HFFc6 (cell line): Measurements from ENCODE around the gene DUSP22. TPM values are rescaled to one million over a fixed set of nuclear protein-coding genes. Genes with fewer than 3 reads are reported as not detected.

Experiments
- DNase-seq: peaks from one replicate; pipeline ENCODE4 v3.0.0-alpha.2; 2018
- H3K27ac Mint-ChIP-seq: 2 replicates; pipeline ENCODE4 v1.8.0; 2020; ENCODE audit warnings: mild to moderate bottlenecking, mixed read lengths
- H3K27me3 Mint-ChIP-seq: 2 replicates; pipeline ENCODE4 v1.8.0; 2021; ENCODE audit warnings: mild to moderate bottlenecking, moderate library complexity, mixed read lengths; ENCODE audit not compliant: insufficient read depth
- H3K36me3 Mint-ChIP-seq: 2 replicates; pipeline ENCODE4 v1.8.0; 2021; ENCODE audit warnings: low read depth, mixed read lengths
- H3K4me1 Mint-ChIP-seq: 2 replicates; pipeline ENCODE4 v1.8.0; 2020; ENCODE audit warnings: low read depth, mixed read lengths
- H3K4me3 Mint-ChIP-seq: 2 replicates; pipeline ENCODE4 v1.8.0; 2020; ENCODE audit warnings: mild to moderate bottlenecking, moderate library complexity, mixed read lengths
- H3K9me3 Mint-ChIP-seq: 2 replicates; pipeline ENCODE4 v1.8.0; 2020; ENCODE audit warnings: mild to moderate bottlenecking, mixed read lengths
- CTCF ChIP-seq: fragments of 200-600 bp; sonication (generic); IDR thresholded peaks from 2 replicates; pipeline ENCODE4 v1.5.0; 2021; ENCODE audit warnings: antibody characterized with exemption, mild to moderate bottlenecking
- total RNA-seq, 6 experiments: library from RNA; stranded (reverse); fragmentation: NEBNext Ultra II Directional; extraction: Animal tissue kit (Norgen Biotek cat#: 25700); gene quantifications; 2 replicates in 1 of 6; 3 replicates in 5 of 6; pipeline ENCODE4 v1.2.3, GENCODE V29; 2021

DUSP22 gene
- total RNA-seq, 6 experiments from 2014 or later, result 6.8 to 11.9 (median 9.2) TPM

- H3K4me3 Mint-ChIP-seq, result no peak overlapping the region
- peaks cover 27% of the 10 kb centered on the region for H3K9me3 Mint-ChIP-seq
Measured at GRCh38 chr6:360764-361373, 68.6 kb downstream of the DUSP22 start.

GRCh38 chr6:361411-362132 is 69.3 kb downstream of the DUSP22 start:
- no peak for TF ChIP-seq CTCF
- Mint-ChIP-seq H3K27me3 (peaks cover 3% of the 10 kb centered on the region), H3K4me3 (no peak overlapping the region), H3K9me3 (peaks cover 27% of the 10 kb centered on the region), H3K36me3 (peaks cover 7% of the 10 kb centered on the region; the same call in 1 of the 2 replicates), H3K27ac (no peak overlapping the region), H3K4me1 (no peaks in the 10 kb centered on the region)
- no peak for DNase-seq

More at GRCh38 chr6:360764-361373, 68.6 kb downstream of the DUSP22 start:
- Mint-ChIP-seq H3K4me1 (no peaks in the 10 kb centered on the region), H3K27me3 (peaks cover 3% of the 10 kb centered on the region), H3K36me3 (peaks cover 7% of the 10 kb centered on the region; the same call in 1 of the 2 replicates), H3K27ac (no peak overlapping the region)
- DNase-seq, result no peak
- no peak for TF ChIP-seq CTCF

GRCh38 chr6:362231-362923 is 70.1 kb downstream of the DUSP22 start:
- H3K36me3 Mint-ChIP-seq, result peaks cover 7% of the 10 kb centered on the region; the same call in 1 of the 2 replicates
- peaks cover 27% of the 10 kb centered on the region for H3K9me3 Mint-ChIP-seq
- H3K27me3 Mint-ChIP-seq, result peaks cover 3% of the 10 kb centered on the region
- no peak overlapping the region for H3K27ac Mint-ChIP-seq
- H3K4me1 Mint-ChIP-seq, result no peaks in the 10 kb centered on the region
- H3K4me3 Mint-ChIP-seq, result no peak overlapping the region
- TF ChIP-seq CTCF, result no peak
- DNase-seq, result no peak

GRCh38 chr6:362924-363249 is 70.6 kb downstream of the DUSP22 start:
- H3K9me3 Mint-ChIP-seq, result peaks cover 27% of the 10 kb centered on the region

GRCh38 chr6:363291-363690 is 71.0 kb downstream of the DUSP22 start:
- no peak overlapping the region for H3K4me3 Mint-ChIP-seq
- peaks cover 7% of the 10 kb centered on the region; the same call in 1 of the 2 replicates for H3K36me3 Mint-ChIP-seq
- no peak overlapping the region for H3K27ac Mint-ChIP-seq
- no peak for TF ChIP-seq CTCF
- H3K9me3 Mint-ChIP-seq, result peaks cover 24% of the 10 kb centered on the region
- no peaks in the 10 kb centered on the region for H3K4me1 Mint-ChIP-seq
- no peak for DNase-seq
- peaks cover 2% of the 10 kb centered on the region for H3K27me3 Mint-ChIP-seq

More at GRCh38 chr6:362924-363249, 70.6 kb downstream of the DUSP22 start:
- no peak for TF ChIP-seq CTCF
- Mint-ChIP-seq H3K27ac (no peak overlapping the region), H3K4me3 (no peak overlapping the region), H3K4me1 (no peaks in the 10 kb centered on the region), H3K36me3 (peaks cover 7% of the 10 kb centered on the region; the same call in 1 of the 2 replicates), H3K27me3 (peaks cover 2% of the 10 kb centered on the region)
- DNase-seq, result no peak
